Measurements from ENCODE around the gene KIF24.
"Not testable (repeated sequence)": the region's sequence is repeated elsewhere in the genome, so short reads cannot be mapped to it uniquely, and the experiment has no call there.

KIF24 gene

GRCh38 chr9:34346873-34347799 is 18.1 kb upstream of the KIF24 start:
- no peak for DNase-seq (ENCODE audit: low spot score)
- TF ChIP-seq CTCF (IDR thresholded peaks at IDR 0.05; ENCODE audit: extremely low read depth, missing control alignments) = no peak

GRCh38 chr9:34343605-34344004 is 14.5 kb upstream of the KIF24 start:
- no peak for DNase-seq (ENCODE audit: low spot score)

GRCh38 chr9:34343090-34343489 is 14.0 kb upstream of the KIF24 start:
- DNase-seq (ENCODE audit: low spot score) = no peak
- no peak for TF ChIP-seq CTCF (IDR thresholded peaks at IDR 0.05; ENCODE audit: extremely low read depth, missing control alignments)

More at GRCh38 chr9:34343605-34344004, 14.5 kb upstream of the KIF24 start:
- TF ChIP-seq CTCF (IDR thresholded peaks at IDR 0.05; ENCODE audit: extremely low read depth, missing control alignments) = no peak

- no peak for TF ChIP-seq CTCF (IDR thresholded peaks at IDR 0.05; ENCODE audit: extremely low read depth, missing control alignments)
- no peak for DNase-seq (ENCODE audit: low spot score)
Observed at GRCh38 chr9:34341659-34342295, 12.7 kb upstream of the KIF24 start.

GRCh38 chr9:34338665-34339385 is 9.8 kb upstream of the KIF24 start:
- no peak for DNase-seq (ENCODE audit: low spot score)
- no peak for TF ChIP-seq CTCF (IDR thresholded peaks at IDR 0.05; ENCODE audit: extremely low read depth, missing control alignments)

- not testable (repeated sequence) for DNase-seq (ENCODE audit: low spot score)
Observed at GRCh38 chr9:34338079-34338478, 9.0 kb upstream of the KIF24 start.

- no peak for DNase-seq (ENCODE audit: low spot score)
- no peak for TF ChIP-seq CTCF (IDR thresholded peaks at IDR 0.05; ENCODE audit: extremely low read depth, missing control alignments)
Observed at GRCh38 chr9:34337403-34337802, 8.3 kb upstream of the KIF24 start.

All from GM20000 (cell line).